HCT116 (cell line): Measurements from ENCODE around the gene SLC6A18. TPM values are rescaled to one million over a fixed set of nuclear protein-coding genes. Genes with fewer than 3 reads are reported as not detected.

Experiments
- ATAC-seq: fragments of 200-7000 bp; cut with Tn5 transposase; 2 replicates; pipeline ENCODE4 v1.9.1; 2020; ENCODE audit warnings: mild to moderate bottlenecking, moderate library complexity
- BruUV-seq: library from RNA; stranded (reverse); fragments of 400-500 nt; replicated peaks from 2 replicates; lab custom pipeline; 2021; lab: Mats Ljungman, UMichigan
- CTCF ChIA-PET: fragments of 300-600 bp; sonication (Branson Sonifier 250); formaldehyde crosslinking; loops from one replicate; lab custom pipeline; 2021; ENCODE audit warnings: antibody characterized with exemption; lab: Charles Lee
- POLR2A ChIA-PET: fragments of 300-600, 350-600 bp; sonication (Branson Sonifier 250); formaldehyde crosslinking; loops from one replicate; lab custom pipeline; 2021; ENCODE audit warnings: antibody characterized with exemption; lab: Charles Lee
- RAD21 ChIA-PET, 2 experiments: fragments of 300-600 bp; sonication (Branson Sonifier 250); formaldehyde crosslinking; loops; one replicate each; lab custom pipeline; 2023; ENCODE audit warnings: low total read pairs in 2 of 2; ENCODE audit not compliant: uncharacterized antibody in 2 of 2, unreplicated experiment in 2 of 2, low non-redundant PET in 1 of 2; lab: Charles Lee
- DNase-seq: peaks from one replicate; pipeline ENCODE4 v3.0.0-alpha.2; 2010; ENCODE audit warnings: low read depth, low spot score
- H2AFZ ChIP-seq: fragments of 200-600 bp; shearing (Covaris generic), sonication (generic); 2 replicates; pipeline ENCODE4 v1.6.1; 2017; ENCODE audit warnings: low read depth, mixed run types, mixed read lengths, antibody characterized with exemption, low read length; ENCODE audit not compliant: poor library complexity, severe bottlenecking
- H3K27ac ChIP-seq: 2 replicates; pipeline ENCODE4 v1.5.1; 2012; ENCODE audit warnings: low read depth, low read length
- H3K27me3 ChIP-seq: fragments of 200-600 bp; sonication (generic); 2 replicates; pipeline ENCODE4 v1.6.1; 2016; ENCODE audit warnings: mixed run types, low read length, mixed read lengths; ENCODE audit not compliant: insufficient read depth
- H3K36me3 ChIP-seq, 2 experiments: fragments of 200-500 bp in 1 of 2; fragments of 200-600 bp in 1 of 2; sonication (Bioruptor generic) in 1 of 2; sonication (generic) in 1 of 2; 2 replicates each; pipeline versions ENCODE4 v1.5.1 to v1.6.1; 2014 to 2016; ENCODE audit warnings: low read length in 2 of 2, inconsistent platforms in 1 of 2, mixed read lengths in 1 of 2, mixed run types in 1 of 2; ENCODE audit not compliant: insufficient read depth in 2 of 2, control insufficient read depth in 1 of 2
- H3K4me1 ChIP-seq, 2 experiments: fragments of 200-600 bp in 1 of 2; sonication (generic) in 1 of 2; 2 replicates each; pipeline versions ENCODE4 v1.5.1 to v1.6.1; 2012 to 2017; ENCODE audit warnings: low read length in 2 of 2, inconsistent platforms in 1 of 2, mild to moderate bottlenecking in 1 of 2, mixed read lengths in 1 of 2, mixed run types in 1 of 2, moderate library complexity in 1 of 2; ENCODE audit not compliant: insufficient read depth in 2 of 2, control insufficient read depth in 1 of 2
- H3K4me2 ChIP-seq: fragments of 200-600 bp; sonication (generic); 2 replicates; pipeline ENCODE4 v1.6.1; 2017; ENCODE audit warnings: mixed run types, low read length, mixed read lengths
- H3K4me3 ChIP-seq, 2 experiments: fragments of 200-600 bp in 1 of 2; sonication (generic) in 1 of 2; replicated peaks in 1 of 2; 2 replicates each; pipeline ENCODE4 v1.5.1; 2011 to 2016; ENCODE audit warnings: low read length in 2 of 2, control low read depth in 1 of 2, low read depth in 1 of 2, mild to moderate bottlenecking in 1 of 2, mixed read lengths in 1 of 2, mixed run types in 1 of 2
- H3K79me2 ChIP-seq: fragments of 200-600 bp; sonication (generic); 2 replicates; pipeline ENCODE4 v1.6.1; 2017; ENCODE audit warnings: mild to moderate bottlenecking, mixed run types, low read length, moderate library complexity, mixed read lengths; ENCODE audit not compliant: insufficient read depth
- H3K9ac ChIP-seq: fragments of 200-600 bp; sonication (generic); 2 replicates; pipeline ENCODE4 v1.6.1; 2016; ENCODE audit warnings: low read length, mixed read lengths
- H3K9me2 ChIP-seq: fragments of 200-600 bp; sonication (generic), shearing (Covaris generic); 2 replicates; pipeline ENCODE4 v1.6.1; 2017; ENCODE audit warnings: mixed run types, mild to moderate bottlenecking, moderate library complexity; ENCODE audit not compliant: insufficient read depth
- H3K9me3 ChIP-seq, 2 experiments: fragments of 200-500 bp in 1 of 2; fragments of 200-600 bp in 1 of 2; sonication (Bioruptor generic) in 1 of 2; sonication (generic) in 1 of 2; 2 replicates each; pipeline ENCODE4 v1.6.1; 2014 to 2017; ENCODE audit warnings: low read length in 2 of 2, mixed read lengths in 2 of 2, inconsistent platforms in 1 of 2, low read depth in 1 of 2, mild to moderate bottlenecking in 1 of 2, mixed run types in 1 of 2, moderate library complexity in 1 of 2; ENCODE audit not compliant: control insufficient read depth in 1 of 2, insufficient read depth in 1 of 2
- H4K20me1 ChIP-seq: fragments of 200-600 bp; sonication (generic), shearing (Covaris generic); 2 replicates; pipeline ENCODE4 v1.6.1; 2017; ENCODE audit warnings: mixed run types, mild to moderate bottlenecking, moderate library complexity; ENCODE audit not compliant: insufficient read depth
- ATF3 ChIP-seq: IDR thresholded peaks from 2 replicates; pipeline ENCODE4 v1.6.1; 2012
- CEBPB ChIP-seq: IDR thresholded peaks from 2 replicates; pipeline ENCODE4 v1.6.1; 2012; ENCODE audit warnings: low read depth
- EGR1 ChIP-seq: IDR thresholded peaks from 2 replicates; pipeline ENCODE4 v1.6.1; 2012; ENCODE audit warnings: low read depth
- ELF1 ChIP-seq: IDR thresholded peaks from 2 replicates; pipeline ENCODE4 v1.6.1; 2012; ENCODE audit warnings: low read depth, borderline replicate concordance
- EZH2 ChIP-seq: fragments of 200-600 bp; sonication (generic); IDR thresholded peaks from 2 replicates; pipeline ENCODE4 v1.6.1; 2017; ENCODE audit warnings: antibody characterized with exemption, mixed run types
- EZH2phosphoT487 ChIP-seq: fragments of 200-600 bp; IDR thresholded peaks from 2 replicates; pipeline ENCODE4 v1.6.1; 2018; ENCODE audit warnings: antibody characterized with exemption, borderline replicate concordance
- FOSL1 ChIP-seq: IDR thresholded peaks from 2 replicates; pipeline ENCODE4 v1.6.1; 2012; ENCODE audit warnings: low read depth
- MAX ChIP-seq: IDR thresholded peaks from 2 replicates; pipeline ENCODE4 v1.6.1; 2012
- POLR2A ChIP-seq: IDR thresholded peaks from 2 replicates; pipeline ENCODE4 v1.7.0; 2011; ENCODE audit warnings: borderline replicate concordance; ENCODE audit not compliant: insufficient read depth, insufficient read length; ENCODE audit errors: extremely low read depth
- POLR2AphosphoS5 ChIP-seq: IDR thresholded peaks from 2 replicates; pipeline ENCODE4 v1.6.1; 2011; ENCODE audit warnings: mild to moderate bottlenecking, low read depth, low read length, moderate library complexity
- RAD21 ChIP-seq: IDR thresholded peaks from 2 replicates; pipeline ENCODE4 v1.6.1; 2012; ENCODE audit warnings: low read depth, mild to moderate bottlenecking
- REST ChIP-seq: IDR thresholded peaks from 2 replicates; pipeline ENCODE4 v1.6.1; 2012; ENCODE audit warnings: low read depth
- SIN3A ChIP-seq: IDR thresholded peaks from 2 replicates; pipeline ENCODE4 v1.6.1; 2012; ENCODE audit warnings: low read depth
- SP1 ChIP-seq: IDR thresholded peaks from 2 replicates; pipeline ENCODE4 v1.6.1; 2012; ENCODE audit warnings: low read depth
- YY1 ChIP-seq: IDR thresholded peaks from 2 replicates; pipeline ENCODE4 v1.6.1; 2011; ENCODE audit warnings: low read length, low read depth, moderate library complexity, mild to moderate bottlenecking; ENCODE audit not compliant: insufficient replicate concordance; ENCODE audit errors: extremely low read depth
- ZFX ChIP-seq: fragments of 450-650 bp; IDR thresholded peaks from 2 replicates; pipeline ENCODE4 v1.6.1; 2017
- intact Hi-C: fragments of 100-400 bp; cut with micrococcal nuclease; formaldehyde crosslinking; loops from 2 replicates; pipeline ENCODE4 v1.10.0; 2022
- total RNA-seq: library from RNA; stranded (reverse); gene quantifications from one replicate; pipeline ENCODE4 v1.2.1, GENCODE V29; 2021; ENCODE audit not compliant: unreplicated experiment

The SLC6A18 gene
- total RNA-seq, 1 experiment from 2014 or later: not detected

GRCh38 chr5:1176473-1177391, 48.4 kb upstream of the SLC6A18 start:
- Histone ChIP-seq H3K36me3 (no peaks in the 10 kb centered on the region), H3K9ac (no peak overlapping the region), H4K20me1 (no peaks in the 10 kb centered on the region), H3K9me3 (no peaks in the 10 kb centered on the region), H3K4me1 (peaks cover 6 to 13% of the 10 kb centered on the region in 2 experiments), H3K4me2 (no peak overlapping the region), H3K27ac (no peak overlapping the region; the same call in 1 of the 2 replicates), H3K27me3 (no peaks in the 10 kb centered on the region), H3K79me2 (no peaks in the 10 kb centered on the region), H2AFZ (no peak overlapping the region), H3K4me3 (no peak overlapping the region), H3K9me2 (no peaks in the 10 kb centered on the region)
- ChIA-PET CTCF (no interaction called here), RAD21 (no interaction called here), POLR2A (no interaction called here)
- TF ChIP-seq SP1: no peak
- no peak for TF ChIP-seq RAD21
- TF ChIP-seq CEBPB: no peak
- intact Hi-C loops: no loop called here
- no TSS peak for BruUV-seq
- ATAC-seq (peak; percentile 69), DNase-seq (peak; percentile 48)

GRCh38 chr5:1177826-1178528, 47.2 kb upstream of the SLC6A18 start:
- CTCF ChIA-PET: no interaction called here
- Histone ChIP-seq H3K9ac (no peak overlapping the region), H3K4me2 (no peak overlapping the region), H3K27me3 (no peaks in the 10 kb centered on the region), H3K79me2 (no peaks in the 10 kb centered on the region), H3K4me1 (peaks cover 6 to 13% of the 10 kb centered on the region in 2 experiments), H3K4me3 (no peak overlapping the region), H3K9me2 (no peaks in the 10 kb centered on the region), H3K27ac (no peak overlapping the region), H3K9me3 (no peaks in the 10 kb centered on the region), H3K36me3 (no peaks in the 10 kb centered on the region), H4K20me1 (no peaks in the 10 kb centered on the region), H2AFZ (no peak overlapping the region)
- POLR2A ChIA-PET: no interaction called here
- BruUV-seq: no TSS peak
- intact Hi-C loops: no loop called here
- DNase-seq (no peak), ATAC-seq (no peak)
- RAD21 ChIA-PET: no interaction called here
- TF ChIP-seq ATF3 (no peak), EZH2phosphoT487 (no peak), ZFX (no peak), POLR2A (no peak), MAX (no peak), SIN3A (no peak), CEBPB (no peak), POLR2AphosphoS5 (no peak), RAD21 (no peak), EGR1 (no peak), EZH2 (no peak), FOSL1 (no peak), ELF1 (no peak), YY1 (no peak), REST (no peak), SP1 (no peak)
